WERI-Rb-1 (cell line): ENCODE measurements around the gene PCLAF.
"Not testable (repeated sequence)": the region's sequence is repeated elsewhere in the genome, so short reads cannot be mapped to it uniquely, and the experiment has no call there.

Experiments
- DNase-seq: peaks from one replicate; pipeline ENCODE4 v3.0.0-alpha.2; 2020
- H3K27ac ChIP-seq: fragments of 250-450 bp; sonication (Bioruptor Pico); 2 replicates; pipeline ENCODE4 v1.5.1; 2020; ENCODE audit warnings: mild to moderate bottlenecking, moderate library complexity
- H3K27me3 ChIP-seq: fragments of 250-450 bp; sonication (Bioruptor Pico); 2 replicates; pipeline ENCODE4 v1.5.1; 2021; ENCODE audit warnings: mild to moderate bottlenecking, low read depth, moderate library complexity; ENCODE audit not compliant: insufficient read depth, severe bottlenecking
- H3K36me3 ChIP-seq: fragments of 250-450 bp; sonication (Bioruptor Pico); 2 replicates; pipeline ENCODE4 v1.5.1; 2020; ENCODE audit warnings: mild to moderate bottlenecking, moderate library complexity
- H3K4me3 ChIP-seq: 2 replicates; pipeline ENCODE4 v1.5.1; 2011; ENCODE audit warnings: low read depth, mild to moderate bottlenecking, control low read depth, low read length
- H3K9me3 ChIP-seq: fragments of 250-450 bp; sonication (Bioruptor Pico); 2 replicates; pipeline ENCODE4 v1.5.1; 2021; ENCODE audit warnings: mild to moderate bottlenecking, moderate library complexity; ENCODE audit not compliant: severe bottlenecking
- TF ChIP-seq, protein P1 (sequence below): IDR thresholded peaks from 2 replicates; pipeline ENCODE4 v1.5.1; 2011; ENCODE audit warnings: low read depth, mild to moderate bottlenecking, control low read depth, inconsistent platforms, low read length

PCLAF gene

DNA sequence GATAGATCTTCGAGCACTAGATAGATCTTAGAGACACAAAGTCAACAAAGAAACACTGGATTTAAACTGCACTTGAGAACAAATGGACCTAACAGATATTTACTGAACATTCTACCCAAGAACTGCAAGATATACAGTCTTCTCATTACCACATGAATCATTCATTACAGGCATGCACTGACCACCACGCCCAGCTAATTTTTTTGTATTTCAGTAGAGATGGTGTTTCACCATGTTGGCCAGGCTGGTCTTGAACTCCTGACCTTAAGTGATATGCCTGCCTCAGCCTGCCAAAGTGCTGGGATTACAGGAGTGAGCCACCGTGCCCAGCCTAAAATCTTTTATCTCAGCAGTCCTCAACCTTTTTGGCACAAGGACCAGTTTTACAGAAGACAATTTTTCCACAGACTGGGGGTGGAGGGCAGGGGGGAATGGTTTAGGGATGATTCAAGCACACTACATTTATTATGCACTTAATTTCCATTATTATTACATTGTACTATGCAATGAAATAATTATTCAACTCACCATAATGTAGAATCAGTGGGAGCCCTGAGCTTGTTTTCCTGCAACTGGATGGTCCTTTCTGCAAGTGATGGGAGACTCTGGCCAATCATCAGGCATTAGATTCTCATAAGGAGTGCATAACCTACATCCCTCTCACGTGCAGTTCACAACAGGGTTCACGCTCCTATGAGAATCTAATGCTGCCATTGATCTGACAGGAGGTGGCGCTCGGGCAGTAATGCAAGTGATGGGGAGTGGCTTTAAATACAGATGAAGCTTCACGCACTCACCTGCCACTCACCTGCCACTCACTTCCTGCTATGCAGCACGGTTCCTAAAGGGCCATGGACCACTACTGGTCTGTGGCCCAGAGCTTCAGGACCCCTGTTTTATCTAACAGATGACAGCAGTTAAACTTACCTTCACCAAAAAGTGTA is 47.0 kb downstream of the PCLAF start:
- TF ChIP-seq, protein P1, sequence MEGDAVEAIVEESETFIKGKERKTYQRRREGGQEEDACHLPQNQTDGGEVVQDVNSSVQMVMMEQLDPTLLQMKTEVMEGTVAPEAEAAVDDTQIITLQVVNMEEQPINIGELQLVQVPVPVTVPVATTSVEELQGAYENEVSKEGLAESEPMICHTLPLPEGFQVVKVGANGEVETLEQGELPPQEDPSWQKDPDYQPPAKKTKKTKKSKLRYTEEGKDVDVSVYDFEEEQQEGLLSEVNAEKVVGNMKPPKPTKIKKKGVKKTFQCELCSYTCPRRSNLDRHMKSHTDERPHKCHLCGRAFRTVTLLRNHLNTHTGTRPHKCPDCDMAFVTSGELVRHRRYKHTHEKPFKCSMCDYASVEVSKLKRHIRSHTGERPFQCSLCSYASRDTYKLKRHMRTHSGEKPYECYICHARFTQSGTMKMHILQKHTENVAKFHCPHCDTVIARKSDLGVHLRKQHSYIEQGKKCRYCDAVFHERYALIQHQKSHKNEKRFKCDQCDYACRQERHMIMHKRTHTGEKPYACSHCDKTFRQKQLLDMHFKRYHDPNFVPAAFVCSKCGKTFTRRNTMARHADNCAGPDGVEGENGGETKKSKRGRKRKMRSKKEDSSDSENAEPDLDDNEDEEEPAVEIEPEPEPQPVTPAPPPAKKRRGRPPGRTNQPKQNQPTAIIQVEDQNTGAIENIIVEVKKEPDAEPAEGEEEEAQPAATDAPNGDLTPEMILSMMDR: 0 out of 2 replicates have a peak, but pooled peaks have one; percentile 25
- DNase-seq: peak; percentile 49
- Histone ChIP-seq H3K36me3 (no peaks in the 10 kb centered on the region; the same call in 1 of the 2 replicates), H3K27me3 (no peaks in the 10 kb centered on the region), H3K4me3 (no peak overlapping the region), H3K9me3 (no peaks in the 10 kb centered on the region), H3K27ac (no peak overlapping the region)

DNA sequence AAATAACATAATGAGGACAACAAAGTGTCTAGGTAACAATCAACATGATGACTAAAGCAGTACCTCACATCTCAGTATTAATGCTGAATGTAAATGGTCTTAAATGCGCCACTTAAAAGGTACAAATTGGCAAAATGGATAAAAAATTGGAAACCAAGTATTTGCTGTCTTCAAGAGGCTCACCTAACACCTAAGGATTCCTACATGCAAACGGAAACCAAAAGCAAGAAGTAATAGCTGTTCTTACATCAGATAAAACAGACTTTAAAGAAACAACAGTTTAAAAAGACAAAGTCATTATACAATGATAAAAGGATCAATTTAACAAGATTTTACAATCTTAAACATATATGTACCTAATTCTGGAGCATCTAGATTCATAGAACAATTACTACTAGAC is 47.7 kb downstream of the PCLAF start:
- Histone ChIP-seq H3K9me3 (no peaks in the 10 kb centered on the region), H3K27ac (no peak overlapping the region), H3K27me3 (no peaks in the 10 kb centered on the region), H3K4me3 (no peak overlapping the region), H3K36me3 (no peaks in the 10 kb centered on the region; the same call in 1 of the 2 replicates)
- TF ChIP-seq, protein P1: no peak
- no peak for DNase-seq

DNA sequence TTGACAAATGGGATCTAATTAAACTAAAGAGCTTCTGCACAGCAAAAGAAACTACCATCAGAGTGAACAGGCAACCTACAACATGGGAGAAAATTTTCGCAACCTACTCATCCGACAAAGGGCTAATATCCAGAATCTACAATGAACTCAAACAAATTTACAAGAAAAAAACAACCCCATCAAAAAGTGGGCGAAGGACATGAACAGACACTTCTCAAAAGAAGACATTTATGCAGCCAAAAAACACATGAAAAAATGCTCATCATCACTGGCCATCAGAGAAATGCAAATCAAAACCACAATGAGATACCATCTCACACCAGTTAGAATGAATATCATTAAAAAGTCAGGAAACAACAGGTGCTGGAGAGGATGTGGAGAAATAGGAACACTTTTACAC is 49.6 kb downstream of the PCLAF start:
- not testable (repeated sequence) for H3K27ac ChIP-seq, DNase-seq, H3K36me3 ChIP-seq, H3K27me3 ChIP-seq, H3K9me3 ChIP-seq, H3K4me3 ChIP-seq

DNA sequence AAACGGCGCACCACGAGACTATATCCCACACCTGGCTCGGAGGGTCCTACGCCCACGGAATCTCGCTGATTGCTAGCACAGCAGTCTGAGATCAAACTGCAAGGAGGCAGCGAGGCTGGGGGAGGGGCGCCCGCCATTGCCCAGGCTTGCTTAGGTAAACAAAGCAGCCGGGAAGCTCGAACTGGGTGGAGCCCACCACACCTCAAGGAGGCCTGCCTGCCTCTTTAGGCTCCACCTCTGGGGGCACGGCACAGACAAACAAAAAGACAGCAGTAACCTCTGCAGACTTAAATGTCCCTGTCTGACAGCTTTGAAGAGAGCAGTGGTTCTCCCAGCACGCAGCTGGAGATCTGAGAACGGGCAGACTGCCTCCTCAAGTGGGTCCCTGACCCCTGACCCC is 54.3 kb downstream of the PCLAF start:
- not testable (repeated sequence) for H3K9me3 ChIP-seq, H3K27me3 ChIP-seq, DNase-seq, H3K36me3 ChIP-seq, H3K4me3 ChIP-seq, H3K27ac ChIP-seq

DNA sequence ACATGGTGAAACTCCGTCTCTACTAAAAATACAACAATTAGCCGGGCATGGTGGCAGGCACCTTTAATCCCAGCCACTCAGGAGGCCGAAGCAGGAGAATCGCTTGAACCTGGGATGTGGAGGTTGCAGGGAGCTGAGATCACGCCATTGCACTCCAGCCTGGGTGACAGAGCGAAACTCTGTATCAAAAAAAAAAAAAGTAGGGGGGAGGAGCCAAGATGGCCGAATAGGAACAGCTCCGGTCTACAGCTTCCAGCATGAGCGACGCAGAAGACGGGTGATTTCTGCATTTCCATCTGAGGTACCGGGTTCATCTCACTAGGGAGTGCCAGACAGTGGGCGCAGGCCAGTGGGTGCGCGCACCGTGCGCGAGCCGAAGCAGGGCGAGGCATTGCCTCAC is 54.8 kb downstream of the PCLAF start:
- not testable (repeated sequence) for H3K9me3 ChIP-seq, H3K36me3 ChIP-seq, H3K27me3 ChIP-seq, H3K27ac ChIP-seq, DNase-seq, H3K4me3 ChIP-seq

DNA sequence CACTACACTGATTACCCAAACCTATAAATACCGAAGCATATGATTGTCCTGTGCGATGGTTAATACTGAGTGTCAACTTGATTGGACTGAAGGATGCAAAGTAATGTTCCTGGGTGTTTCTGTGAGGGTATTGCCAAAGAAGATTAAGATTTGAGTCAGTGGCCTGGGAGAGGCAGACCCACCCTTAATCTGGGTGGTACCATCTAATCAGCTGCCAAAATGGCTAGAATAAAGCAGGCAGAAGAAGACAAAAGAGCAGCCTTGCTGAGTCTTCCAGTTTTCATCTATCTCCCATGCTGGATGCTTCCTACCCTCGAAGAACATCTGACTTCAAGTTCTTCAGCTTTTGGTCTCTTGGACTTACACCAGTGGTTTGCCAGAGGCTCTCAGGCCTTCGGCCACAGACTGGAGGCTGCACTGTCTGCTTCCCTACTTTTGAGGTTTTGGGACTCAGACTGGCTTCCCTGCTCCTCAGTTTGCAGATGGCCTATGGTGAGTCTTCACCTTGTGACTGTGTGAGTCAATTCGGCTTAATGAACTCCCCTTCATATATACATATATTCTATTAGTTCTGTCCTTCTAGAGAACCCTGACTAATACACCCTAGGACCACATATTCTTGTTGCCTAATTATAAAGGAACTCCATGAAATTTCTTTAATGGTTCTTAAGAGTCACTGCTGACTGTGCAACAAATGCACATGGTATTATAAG is 56.9 kb downstream of the PCLAF start:
- Histone ChIP-seq H3K27ac (no peak overlapping the region), H3K9me3 (no peaks in the 10 kb centered on the region), H3K36me3 (no peaks in the 10 kb centered on the region), H3K27me3 (no peaks in the 10 kb centered on the region), H3K4me3 (no peak overlapping the region)
- no peak for DNase-seq
- TF ChIP-seq, protein P1: no peak

DNA sequence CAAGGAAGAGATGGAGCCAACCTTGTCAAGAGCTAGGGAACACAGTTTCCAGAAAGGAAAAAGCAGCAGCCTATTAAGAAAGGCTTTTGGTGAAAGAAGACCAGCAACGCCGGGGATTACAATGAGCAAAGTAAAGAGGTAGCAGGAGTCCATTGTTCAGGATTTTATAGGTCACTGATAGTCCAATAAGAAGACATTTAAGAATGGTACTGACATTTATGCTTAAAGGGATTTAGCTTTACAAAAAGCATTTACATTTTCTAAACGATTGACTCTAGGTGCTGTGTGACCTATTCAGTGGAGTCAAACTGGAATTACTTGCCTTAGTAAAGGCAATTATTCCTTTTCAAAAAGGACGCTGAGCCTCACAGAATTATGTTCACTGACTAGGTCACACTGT is 66.0 kb downstream of the PCLAF start:
- Histone ChIP-seq H3K27ac (no peak overlapping the region), H3K36me3 (no peaks in the 10 kb centered on the region), H3K27me3 (no peaks in the 10 kb centered on the region), H3K9me3 (no peaks in the 10 kb centered on the region), H3K4me3 (no peak overlapping the region)
- no peak for DNase-seq
- TF ChIP-seq, protein P1: no peak
